Bone marrow (tissue), 2 donors: ENCODE results near the gene TACC2.

ENCODE experiments used
- DNase-seq, 2 donors: peaks; one replicate each; lab custom pipeline; 2025; lab: John Stamatoyannopoulos, UW

The TACC2 gene

DNA sequence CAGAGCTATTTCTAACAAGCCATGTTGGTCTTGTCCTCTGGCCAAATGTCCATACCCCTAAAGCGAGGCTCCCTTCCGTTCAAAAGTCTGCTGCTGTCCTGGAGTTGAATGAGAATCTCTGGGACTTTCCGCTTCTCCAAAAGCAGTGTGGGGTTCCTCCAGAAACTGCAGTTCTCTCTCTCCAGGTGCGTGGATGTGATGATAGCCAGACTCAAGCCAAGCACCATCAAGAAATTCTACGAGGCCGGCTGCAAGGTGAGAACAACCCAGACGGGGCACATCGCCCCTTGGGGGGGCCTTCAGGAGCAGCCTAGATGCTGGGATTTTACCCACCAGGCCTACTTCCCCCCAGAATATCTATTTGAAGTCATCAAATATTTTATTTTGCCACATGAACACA is 308.6 kb downstream of the TACC2 start:
- DNase-seq, result no peak

DNA sequence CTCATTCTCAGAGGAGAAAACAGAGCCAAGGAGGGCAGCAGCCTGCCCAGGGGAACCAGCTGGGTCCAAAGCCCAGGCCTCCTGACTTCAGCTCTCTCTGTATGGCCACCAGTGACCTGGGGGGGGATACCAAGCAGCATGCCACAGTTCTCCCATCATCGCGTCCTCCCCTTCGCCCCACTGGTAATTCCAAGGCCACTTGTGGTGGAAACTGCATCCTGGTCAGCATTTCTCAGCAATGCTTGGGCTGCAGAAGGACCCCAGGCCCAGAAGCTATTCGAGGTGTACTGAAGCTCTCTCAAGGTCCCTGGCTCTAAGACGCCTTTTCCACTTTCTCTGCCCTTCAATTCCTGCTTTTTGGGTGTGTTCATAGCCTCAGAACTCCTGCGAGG is 309.2 kb downstream of the TACC2 start:
- DNase-seq, result no peak

DNA sequence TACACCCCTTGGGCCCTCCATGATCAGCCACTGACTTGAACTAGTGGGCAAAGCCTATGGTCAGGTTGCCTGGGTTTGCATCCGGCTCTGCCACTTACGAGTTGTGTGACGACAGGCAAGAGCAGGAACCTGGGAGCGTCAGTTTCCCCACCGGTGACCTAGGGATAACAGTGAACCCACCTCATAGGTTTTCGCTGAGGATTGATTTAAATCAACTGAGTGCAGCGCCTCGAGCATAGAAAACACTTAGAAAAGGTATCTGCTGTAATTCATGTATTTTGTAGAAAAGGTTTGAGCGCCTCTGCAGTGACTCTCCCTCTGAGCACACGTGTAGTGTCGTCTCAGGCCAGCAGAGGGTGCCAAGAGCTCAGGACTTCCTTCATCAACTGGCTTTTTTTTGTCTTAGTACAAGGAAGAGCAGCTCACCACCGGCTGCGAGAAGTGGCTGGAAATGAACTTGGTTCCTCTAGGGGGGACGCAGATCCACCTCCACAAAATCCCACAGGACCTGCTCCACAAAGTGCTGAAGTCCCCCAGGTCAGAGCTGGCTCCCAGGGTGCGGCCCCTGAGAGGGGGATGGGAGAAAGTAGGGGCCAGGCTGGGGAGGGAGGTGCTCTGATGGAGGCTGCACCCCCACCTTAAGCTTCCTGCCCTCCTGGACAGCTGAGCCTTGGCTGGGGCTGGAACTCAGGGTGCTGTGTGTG is 309.8 kb downstream of the TACC2 start:
- peak; percentile 5 to 9 for DNase-seq

DNA sequence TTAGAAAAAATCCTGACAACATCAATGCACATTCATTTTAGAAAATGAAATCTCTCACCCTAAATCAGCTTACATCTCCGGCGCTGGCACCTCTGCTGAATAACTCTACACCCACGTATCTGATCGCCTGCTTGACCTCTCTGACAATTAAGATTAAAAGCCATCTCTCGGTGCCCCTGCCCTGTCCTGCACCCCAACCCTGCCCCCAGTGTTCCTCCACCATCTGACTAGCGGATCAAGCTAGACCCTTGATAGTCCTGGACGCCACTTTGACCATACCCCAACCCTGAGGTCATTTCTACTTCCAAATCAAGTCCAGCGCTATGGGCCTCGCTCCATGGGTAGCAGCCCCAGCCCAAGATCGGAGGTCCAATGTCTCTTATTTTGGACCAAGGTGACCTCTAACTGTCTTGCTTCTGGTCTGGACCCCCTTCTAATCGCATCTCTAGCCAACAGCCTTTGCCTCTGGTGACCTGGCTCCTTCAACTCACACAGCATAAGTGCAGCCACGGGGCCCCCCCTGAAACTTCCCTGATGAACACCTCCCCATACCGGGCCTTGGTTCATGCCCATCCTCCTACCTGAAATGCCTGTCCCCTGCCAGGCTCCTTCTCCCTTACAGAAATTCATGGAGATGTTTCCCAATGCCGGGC is 310.6 kb downstream of the TACC2 start:
- no peak for DNase-seq

DNA sequence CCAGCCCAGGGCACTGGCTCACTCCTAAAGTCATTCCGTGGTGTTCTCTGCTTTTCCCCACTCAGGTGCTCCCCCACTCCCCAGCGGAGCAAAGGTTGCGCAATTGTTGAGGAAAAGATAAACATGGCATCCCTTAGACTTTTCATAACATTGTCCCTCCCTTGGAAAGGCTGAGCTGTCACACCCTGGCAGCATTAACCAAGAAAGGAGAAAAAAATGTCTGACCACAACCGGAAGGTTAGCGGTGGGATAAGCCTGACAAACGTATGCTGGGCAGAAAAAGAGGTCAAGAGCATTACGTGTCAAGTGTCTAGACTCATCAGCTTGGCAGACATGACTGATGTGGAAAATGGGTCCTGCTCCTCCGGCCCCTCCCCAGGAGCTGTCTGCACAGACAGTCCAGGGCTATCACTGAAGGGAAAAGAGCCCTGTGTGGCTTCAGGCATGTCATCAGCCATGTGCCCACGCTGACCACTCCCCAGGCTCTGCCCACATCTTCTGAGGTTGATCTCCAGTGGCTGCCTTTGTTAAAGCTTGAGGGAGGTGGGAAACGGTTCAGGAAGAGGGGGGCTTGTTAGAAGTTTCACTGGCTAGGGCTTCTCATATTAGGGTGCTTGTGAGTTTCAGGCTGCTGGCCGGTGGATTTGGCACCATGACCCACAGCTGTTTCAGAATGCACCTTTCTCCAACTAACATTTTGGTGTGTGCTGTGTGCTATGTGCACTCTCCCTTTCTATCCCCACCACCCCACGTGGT is 312.3 kb downstream of the TACC2 start:
- DNase-seq, result no peak

DNA sequence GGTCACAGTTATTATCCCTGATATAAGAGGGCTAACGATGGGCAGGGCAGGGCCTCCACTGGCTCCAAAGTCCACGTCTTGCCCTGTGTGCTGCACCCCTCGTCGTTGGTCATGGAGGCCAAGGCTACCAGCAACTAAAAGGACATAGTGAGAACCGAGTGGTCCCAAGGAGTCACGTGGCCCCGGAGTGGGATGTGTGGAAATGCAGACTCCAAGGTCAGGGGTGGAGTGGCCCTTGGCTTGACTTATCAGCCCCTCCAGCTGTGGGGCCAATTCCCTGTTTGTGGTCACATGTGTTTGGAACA is 312.8 kb downstream of the TACC2 start:
- no peak for DNase-seq

DNA sequence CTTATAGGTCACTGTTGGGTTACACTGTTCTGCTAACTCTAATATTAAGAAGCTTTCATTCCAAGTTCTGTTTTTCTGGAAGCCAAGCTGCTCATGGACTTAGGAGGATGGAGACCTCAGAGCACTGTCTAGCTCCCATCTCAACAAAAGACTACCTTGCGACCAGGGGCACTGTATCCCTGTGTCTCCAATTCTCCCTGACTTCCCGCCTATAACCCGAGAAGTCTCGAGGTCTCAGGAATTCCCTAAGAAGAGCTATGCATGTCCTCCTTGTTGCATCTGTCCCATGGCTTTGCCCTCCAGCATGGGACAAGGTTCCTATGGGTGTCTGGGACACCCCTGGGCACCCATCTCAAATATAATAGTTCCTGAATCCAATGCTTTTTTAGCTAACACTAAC is 313.4 kb downstream of the TACC2 start:
- no peak for DNase-seq

DNA sequence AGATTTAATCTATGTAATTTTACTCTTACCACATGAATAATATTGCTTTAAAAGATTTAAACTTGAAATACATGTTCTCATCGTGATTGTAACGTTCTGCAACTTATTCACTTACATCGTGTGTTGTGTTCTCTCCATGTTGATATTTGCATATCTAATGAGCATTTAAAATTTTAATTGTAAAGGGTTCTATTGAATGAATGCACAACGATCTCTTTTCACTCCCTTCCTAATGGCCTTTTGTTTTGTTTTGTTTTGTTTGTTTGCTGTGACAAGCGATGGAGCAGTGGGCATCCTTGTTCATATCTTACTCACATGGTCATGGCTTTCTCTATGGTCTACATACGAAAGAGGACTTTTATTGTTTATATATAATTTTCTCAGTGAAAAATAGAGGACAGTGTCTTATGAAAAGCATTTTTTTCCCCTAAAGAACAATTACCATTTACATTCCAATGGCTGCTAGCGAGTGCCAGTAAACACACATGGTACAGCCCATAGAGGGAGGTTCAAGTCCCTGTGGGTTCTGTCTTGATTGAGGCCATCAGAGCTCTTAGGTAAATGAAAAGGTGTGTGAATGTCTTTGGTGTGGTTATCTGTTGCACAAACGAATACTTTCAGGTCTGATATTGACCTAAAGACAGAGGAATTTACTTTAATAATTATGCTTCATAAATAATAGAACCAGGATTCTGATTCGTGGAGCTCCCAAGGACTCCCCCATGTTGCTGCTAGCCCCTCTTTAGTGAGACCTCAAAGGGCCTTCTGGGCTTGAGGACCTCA is 314.5 kb downstream of the TACC2 start:
- no peak for DNase-seq
